Effector CD4-positive, alpha-beta T cell (primary cell): Measurements from ENCODE around the gene NBAS.
"Not testable (repeated sequence)": the region's sequence is repeated elsewhere in the genome, so short reads cannot be mapped to it uniquely, and the experiment has no call there.

Experiments
- DNase-seq: peaks from one replicate; pipeline ENCODE4 v3.0.0-alpha.2; 2020

The NBAS gene

GRCh38 chr2:15298770-15299169 is 262.4 kb downstream of the NBAS start:
- DNase-seq, result no peak

DNA sequence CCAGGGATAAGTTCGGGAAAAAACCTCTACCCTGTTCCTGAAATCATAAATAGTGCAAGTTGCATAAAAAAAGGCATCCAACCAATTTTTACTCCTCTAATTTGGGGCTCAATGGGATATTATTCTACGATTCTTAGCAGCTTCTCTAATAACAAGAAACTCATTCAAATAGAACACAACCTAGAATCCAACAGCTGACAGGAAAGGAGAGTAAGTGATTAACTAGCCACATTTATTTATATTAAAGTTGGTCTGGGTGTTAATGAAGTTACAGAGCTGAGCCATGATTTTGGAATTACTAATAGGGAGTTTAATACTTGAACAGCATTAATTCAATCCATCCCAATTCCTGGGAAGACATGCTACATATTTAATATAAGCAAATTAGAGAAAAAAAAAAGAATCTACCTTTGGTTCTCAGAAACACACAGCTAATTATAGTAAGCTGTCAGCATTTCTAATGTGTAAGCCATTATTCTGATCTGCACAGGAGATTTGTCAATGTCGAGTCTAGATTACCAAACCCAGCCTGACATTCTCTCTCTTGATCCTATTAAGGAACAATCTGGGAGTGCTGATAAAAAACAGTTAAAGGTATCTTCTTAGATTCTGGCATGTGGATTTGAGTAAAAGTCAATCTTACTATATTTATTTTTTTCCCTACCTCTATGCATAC is 267.7 kb downstream of the NBAS start:
- no peak for DNase-seq

GRCh38 chr2:15287447-15288184 is 273.5 kb downstream of the NBAS start:
- DNase-seq, result no peak

- DNase-seq, result no peak
Observed at GRCh38 chr2:15284614-15285013, 276.5 kb downstream of the NBAS start.

DNA sequence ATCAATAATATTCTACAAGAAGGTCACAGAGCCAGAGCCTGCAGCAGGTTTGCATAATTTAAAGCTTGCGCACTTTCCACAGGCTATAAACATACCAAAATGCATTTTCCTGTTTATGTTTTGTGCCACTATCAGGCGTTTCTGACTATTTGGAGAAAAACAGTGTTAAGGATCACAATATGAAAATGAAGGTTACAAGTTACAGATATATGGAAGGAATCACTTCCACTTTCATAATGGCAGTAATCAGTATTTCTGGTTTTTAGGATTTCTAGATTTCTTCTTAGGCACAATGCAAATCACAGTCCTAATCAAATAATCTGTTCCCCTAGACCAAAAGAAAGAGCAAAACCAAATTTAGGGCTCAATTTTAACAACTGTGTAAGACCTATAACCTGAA is 279.5 kb downstream of the NBAS start:
- no peak for DNase-seq

GRCh38 chr2:15279201-15279876 is 281.8 kb downstream of the NBAS start:
- DNase-seq, result no peak

DNA sequence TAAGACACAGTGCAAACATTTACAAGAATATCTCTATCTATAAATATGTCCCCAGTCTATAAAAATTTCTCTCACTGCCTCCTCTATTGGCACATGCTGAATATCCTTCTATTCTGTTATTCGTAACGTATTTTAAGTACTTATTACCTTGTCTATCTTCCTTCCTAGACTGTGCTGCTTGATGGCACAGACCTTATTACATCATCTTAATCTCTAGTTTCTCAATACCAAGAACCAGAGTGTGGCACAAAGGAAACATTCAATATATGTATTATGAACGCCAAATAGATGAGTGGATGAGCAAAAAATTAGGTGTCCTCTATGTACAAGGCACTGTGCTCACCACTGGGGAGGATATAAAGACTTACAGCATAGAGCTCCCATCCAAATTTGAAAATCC is 282.8 kb downstream of the NBAS start:
- DNase-seq, result no peak

GRCh38 chr2:15275346-15275745 is 285.8 kb downstream of the NBAS start:
- no peak for DNase-seq

DNA sequence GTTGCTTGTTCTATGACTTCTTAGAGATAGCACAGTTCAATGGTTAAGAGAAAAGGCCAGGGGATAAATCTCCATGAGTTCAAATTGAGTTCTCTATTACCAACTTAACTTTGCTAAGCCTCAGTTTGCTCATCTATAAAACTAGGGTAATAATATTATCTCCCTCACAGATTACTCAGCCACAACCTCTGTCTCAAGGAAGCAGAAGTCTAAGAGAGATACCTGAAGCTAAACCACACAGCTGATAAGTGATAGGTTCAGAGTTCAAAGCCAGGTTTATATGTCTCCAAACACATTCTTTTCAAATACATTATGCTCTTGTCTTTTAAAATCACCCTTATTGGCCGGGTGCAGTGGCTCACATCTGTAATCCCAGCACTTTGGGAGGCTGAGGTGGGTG is 287.7 kb downstream of the NBAS start:
- DNase-seq, result no peak

DNA sequence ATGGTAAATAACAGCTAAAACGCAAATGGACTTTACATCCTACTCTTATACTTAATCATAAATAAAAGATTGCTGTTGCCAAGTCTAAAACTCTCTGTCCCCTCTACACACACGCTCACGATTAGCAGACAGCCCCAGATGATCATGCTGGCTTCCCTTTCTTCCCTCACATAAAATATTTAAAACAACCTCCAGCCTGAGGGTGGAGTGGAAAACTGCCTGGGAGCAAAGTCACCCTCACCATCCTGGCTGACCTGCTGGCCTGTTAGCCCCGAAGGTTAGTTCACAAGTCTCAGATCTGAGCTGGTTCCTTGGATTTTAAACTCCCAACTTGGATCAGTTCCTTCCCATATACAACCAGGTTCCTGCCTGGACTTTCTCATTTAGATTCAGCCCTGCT is 288.2 kb downstream of the NBAS start:
- DNase-seq, result no peak

GRCh38 chr2:15271941-15272542 is 289.1 kb downstream of the NBAS start:
- no peak for DNase-seq

DNA sequence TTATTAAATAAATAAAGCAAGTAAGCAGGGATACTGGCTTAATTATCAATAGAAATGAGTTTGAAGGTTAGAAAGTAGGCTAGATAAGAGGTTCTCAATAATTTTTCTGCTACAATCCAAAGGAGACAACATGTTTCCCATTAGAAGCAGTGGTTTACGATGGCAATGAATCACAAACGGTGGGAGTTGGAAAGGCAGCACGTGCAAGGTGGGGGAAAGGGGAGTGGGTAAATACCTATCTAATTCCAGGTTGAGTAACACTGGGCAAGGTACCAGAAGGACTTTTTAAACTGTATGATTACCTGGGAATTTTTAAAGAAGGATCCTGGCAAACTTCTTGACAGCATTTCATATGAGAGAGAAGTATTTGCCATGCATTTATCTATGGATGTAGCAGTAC is 289.9 kb downstream of the NBAS start:
- DNase-seq, result no peak

GRCh38 chr2:15269043-15269442 is 292.1 kb downstream of the NBAS start:
- DNase-seq, result no peak

DNA sequence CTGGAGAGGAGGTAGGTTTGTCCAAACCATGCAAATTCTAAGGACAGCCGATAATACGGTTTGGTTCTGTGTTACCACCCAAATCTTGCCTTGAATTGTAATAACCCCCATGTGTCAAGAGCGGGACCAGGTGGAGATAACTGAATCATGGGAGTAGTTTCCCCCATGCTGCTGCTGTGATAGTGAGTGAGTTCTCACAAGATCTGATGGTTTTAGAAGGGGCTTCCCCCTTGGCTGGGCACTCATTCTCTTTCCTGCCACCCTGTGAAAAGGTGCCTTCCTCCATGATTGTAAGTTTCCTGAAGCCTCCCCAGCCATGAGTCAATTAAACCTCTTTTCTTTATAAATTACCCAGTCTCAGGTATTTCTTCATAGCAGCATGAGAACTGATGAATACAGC is 295.2 kb downstream of the NBAS start:
- no peak for DNase-seq

DNA sequence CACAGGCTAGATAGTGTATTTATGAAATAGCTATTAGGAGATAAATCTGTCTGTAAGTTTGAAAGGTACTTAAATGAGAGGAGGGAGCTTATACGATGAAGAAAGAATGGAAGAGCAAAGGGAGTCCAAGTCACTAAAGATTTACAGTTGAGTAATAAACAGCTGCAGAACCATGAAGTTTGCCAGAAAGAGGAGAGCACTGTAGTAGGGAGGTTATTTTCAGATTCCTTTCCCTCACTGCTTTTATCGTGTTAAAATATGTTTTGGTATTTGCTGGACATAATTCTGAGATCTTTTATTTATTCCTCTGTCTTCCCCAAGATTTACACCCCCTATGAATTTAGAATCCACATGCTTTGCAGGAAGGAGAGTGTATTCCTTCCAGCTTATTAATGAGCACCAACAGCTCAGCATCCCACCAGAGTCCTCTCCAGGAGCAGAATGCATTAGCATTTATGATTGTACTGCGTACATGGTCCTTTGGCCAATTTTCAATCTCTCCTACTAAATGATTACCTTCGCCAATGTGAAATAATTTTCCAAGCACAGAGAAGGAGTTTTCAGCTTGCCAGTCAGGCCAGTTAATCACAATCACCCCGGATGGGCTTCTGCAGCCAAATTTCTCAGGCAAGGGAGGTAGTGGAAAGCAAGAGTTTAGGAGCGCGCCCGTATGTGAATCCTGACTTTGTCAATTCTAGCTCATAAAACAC is 297.0 kb downstream of the NBAS start:
- DNase-seq, result no peak

DNA sequence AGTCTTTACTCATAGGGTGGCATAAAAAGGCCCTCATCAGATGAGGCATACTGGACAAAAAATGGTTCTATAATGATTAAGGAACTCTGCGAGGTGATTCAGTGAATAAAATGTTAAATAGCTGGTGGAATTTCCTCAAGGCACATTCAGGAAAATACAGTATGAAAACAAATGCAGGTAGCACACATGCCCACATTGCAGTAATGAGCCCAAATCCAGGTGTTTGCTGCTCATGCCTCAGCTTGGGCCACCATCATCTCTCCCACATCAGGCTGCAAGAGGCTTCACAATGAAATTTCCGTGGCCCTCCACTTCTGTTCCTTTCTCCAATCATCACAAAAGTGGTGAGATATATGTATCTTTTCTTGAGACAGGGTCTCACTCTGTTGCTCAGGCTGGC is 298.3 kb downstream of the NBAS start:
- DNase-seq, result no peak

GRCh38 chr2:15260835-15261234 is 300.3 kb downstream of the NBAS start:
- DNase-seq, result no peak

DNA sequence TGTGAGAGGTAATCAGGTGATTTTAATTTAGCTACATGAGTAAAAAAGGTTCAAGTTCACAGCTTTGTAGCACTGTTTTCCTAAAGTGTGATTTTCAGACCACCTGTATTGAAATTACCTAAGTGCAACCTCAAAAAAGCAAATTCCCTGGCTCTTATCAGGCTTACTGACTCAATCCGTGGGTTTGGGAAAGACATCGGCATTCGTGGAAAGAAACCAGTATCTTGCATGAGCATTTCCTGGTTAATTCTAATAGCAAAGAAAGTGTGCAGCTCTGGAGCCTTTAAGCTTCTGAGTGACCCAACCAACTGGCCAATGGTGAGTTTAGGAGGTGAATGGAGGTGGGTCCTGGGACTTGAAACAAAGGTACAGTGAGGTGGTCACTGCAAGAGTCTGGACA is 300.9 kb downstream of the NBAS start:
- no peak for DNase-seq

- DNase-seq, result no peak
Observed at GRCh38 chr2:15259356-15259756, 301.8 kb downstream of the NBAS start.

DNA sequence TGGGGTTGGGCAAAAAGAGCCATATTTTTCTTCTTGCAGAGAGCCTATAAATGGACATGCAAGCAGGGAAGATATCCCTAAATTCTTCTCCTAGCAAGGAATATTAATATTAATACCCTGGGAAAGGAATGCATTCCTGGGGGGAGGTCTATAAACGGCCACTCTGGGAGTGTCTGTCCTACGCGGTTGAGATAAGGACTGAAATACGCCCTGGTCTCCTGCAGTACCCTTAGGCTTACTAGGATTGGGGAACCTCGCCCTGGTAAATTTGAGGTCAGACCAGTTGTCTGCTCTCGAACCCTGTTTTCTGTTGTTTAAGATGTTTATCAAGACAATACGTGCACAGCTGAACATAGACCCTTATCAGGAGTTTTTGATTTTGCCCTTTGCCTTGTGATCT is 302.7 kb downstream of the NBAS start:
- not testable (repeated sequence) for DNase-seq

DNA sequence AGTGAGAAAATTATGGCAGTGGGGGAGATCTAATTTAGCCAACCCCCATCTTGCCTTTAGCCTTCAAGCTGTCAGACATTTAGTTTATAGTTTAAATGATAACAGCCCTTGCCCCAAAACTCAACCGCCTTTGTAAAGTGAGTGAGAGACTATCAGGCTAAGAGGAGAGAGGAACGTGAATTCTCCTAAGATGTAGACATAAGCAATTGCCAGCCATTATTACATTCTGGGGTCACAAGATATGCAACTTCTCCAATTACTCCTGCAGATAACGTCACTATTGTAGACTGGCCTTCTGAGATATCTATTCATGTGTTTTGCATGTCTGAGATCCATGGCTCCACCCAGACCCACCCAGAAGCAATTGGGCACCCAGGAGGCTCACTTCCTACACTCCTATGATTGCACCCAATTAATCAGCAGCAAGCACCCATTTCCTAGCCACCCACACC is 307.3 kb downstream of the NBAS start:
- DNase-seq, result no peak

DNA sequence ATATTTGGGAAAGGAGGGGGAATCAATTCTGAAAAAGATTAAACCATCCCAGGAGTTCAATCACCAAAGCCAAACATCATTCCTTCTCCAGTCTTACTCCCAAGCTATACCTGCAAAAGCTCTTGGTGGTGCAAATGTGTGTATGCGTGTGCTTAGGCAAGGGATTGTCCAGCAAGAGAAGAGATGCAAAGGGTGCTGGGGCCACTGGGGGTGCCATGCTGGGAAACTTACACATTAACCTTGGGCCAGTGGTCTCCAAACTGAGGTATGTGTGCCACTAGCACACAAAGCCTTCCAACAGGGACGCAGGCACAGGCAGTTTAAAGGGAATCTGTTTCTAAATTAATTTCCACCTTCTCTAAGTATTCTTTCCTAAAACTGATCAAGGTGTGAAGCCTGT is 307.9 kb downstream of the NBAS start:
- no peak for DNase-seq

DNA sequence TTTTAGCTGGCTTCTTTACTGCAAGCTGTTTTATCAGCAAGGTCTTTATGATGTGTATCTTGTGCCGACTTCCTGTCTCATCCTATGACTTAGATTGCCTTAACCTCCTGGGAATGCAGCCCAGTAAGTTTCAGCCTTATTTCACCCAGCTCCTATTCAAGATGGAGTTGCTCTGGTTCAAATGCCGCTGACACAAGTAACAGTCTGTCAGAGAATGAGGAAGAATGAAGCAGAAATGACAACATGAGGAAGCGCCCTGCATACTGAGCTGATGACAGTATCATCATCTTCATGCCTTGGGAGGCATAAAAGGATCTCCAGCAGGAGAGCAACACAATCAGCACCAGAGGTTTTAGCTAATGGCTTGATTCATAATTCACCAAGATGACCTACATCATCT is 309.4 kb downstream of the NBAS start:
- no peak for DNase-seq
